ENCODE results near the gene TTC5.

DNA sequence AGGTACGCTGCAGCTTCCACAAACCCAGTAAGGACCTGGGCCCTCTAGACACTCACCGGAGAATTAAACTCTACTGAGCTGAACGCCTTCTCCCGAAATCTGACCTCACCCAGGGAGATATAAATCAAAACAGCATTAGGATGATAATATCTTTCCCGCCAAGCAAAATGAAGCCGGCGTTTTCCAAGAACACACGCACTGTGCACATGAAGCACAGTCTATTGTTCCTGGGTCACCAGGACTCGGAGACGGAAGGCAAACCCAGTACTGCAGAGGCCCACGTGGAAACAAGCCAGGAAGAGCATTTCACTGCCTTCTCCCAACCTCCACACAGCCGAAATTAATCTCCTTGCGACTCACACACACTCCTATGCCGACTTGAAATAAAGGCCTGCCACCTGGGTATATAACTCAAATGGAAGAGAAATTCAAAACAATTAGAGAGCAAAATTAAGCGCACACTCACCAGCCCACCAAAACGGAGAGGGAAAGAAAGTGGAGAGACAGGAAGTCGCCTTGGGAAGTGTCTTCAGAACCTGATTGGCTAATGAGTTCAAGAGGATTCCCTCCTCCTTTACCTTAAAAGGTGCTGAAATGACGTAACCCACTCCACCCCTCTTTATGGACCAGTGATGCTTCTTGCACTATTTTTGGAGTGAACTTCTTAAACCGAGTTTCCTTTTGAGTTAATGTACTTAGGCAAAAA lies 27.2 kb upstream of the TTC5 start, which contains the start of gene CCNB1IP1:
- no peak for TF ChIP-seq CTCF (conservative IDR thresholded peaks at IDR 0.05 in 1 of 2, IDR thresholded peaks at IDR 0.05 in 1 of 2; ENCODE audit: low read depth in 1 of 2, low read length in 2 of 2)
- TF ChIP-seq EZH2 (IDR thresholded peaks at IDR 0.05; ENCODE audit: low read length, missing control alignments), result no peak
